ENCODE results near the gene ZDHHC14. TPM values are rescaled to one million over a fixed set of nuclear protein-coding genes. Genes with fewer than 3 reads are reported as not detected.
"Not testable (repeated sequence)": the region's sequence is repeated elsewhere in the genome, so short reads cannot be mapped to it uniquely, and the experiment has no call there.

ZDHHC14 gene
- total and polyA plus RNA-seq, 12 donors = 7.7 to 31.2 (median 15.2) TPM

- no peak for DNase-seq
- intact Hi-C loops (cut with DNase I) = loop anchor here in 1 of 10 donors (5.0 kb wide), 1 partner anchor 49 kb away; no protein-coding TSS in a partner anchor
- Histone ChIP-seq H3K4me1 (peaks cover 0 to 37% (median 23%) of the 10 kb centered on the region in 9 donors), H3K4me3 (no peak overlapping the region), H3K27me3 (no peaks in the 10 kb centered on the region), H3K36me3 (no peaks in the 10 kb centered on the region), H3K27ac (peak overlapping the region in 9 of 10 donors; percentile 13 to 72 (median 55)), H3K9me3 (no peaks in the 10 kb centered on the region)
- ATAC-seq = no peak
- WGBS, 2 donors = 84 to 91% methylated on average over 12 of the region's 12 CpGs
- TF ChIP-seq, protein P1, sequence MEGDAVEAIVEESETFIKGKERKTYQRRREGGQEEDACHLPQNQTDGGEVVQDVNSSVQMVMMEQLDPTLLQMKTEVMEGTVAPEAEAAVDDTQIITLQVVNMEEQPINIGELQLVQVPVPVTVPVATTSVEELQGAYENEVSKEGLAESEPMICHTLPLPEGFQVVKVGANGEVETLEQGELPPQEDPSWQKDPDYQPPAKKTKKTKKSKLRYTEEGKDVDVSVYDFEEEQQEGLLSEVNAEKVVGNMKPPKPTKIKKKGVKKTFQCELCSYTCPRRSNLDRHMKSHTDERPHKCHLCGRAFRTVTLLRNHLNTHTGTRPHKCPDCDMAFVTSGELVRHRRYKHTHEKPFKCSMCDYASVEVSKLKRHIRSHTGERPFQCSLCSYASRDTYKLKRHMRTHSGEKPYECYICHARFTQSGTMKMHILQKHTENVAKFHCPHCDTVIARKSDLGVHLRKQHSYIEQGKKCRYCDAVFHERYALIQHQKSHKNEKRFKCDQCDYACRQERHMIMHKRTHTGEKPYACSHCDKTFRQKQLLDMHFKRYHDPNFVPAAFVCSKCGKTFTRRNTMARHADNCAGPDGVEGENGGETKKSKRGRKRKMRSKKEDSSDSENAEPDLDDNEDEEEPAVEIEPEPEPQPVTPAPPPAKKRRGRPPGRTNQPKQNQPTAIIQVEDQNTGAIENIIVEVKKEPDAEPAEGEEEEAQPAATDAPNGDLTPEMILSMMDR (IDR thresholded peaks at IDR 0.05) = no peak
Measured at GRCh38 chr6:157716251-157716995, 335.4 kb downstream of the ZDHHC14 start.

DNA sequence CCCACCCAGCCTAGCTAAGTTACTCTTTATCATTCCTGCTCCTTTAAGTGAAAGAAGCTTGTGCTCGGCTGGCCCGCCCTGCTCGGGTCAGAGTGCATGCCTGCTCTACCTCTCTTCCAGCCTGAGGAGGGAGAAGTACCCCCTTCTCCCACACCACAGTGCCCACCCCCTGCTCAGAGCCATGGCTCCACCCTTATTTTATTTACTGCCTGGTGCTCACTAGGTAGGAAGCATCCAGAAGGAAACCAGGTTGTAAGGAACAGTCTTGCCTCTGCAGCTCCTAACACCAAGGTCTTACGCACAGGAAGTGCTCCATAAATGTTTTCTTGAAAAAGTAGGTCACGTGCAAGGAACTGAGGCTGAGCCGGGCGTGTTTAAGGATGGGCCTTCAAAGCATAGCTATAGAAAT lies 336.4 kb downstream of the ZDHHC14 start:
- no peak for ATAC-seq
- intact Hi-C loops (cut with DNase I) = loop anchor here in 1 of 10 donors (5.0 kb wide), 1 partner anchor 50 kb away; no protein-coding TSS in a partner anchor
- Histone ChIP-seq H3K4me3 (no peak overlapping the region), H3K4me1 (peaks cover 0 to 37% (median 23%) of the 10 kb centered on the region in 9 donors), H3K36me3 (no peaks in the 10 kb centered on the region), H3K27ac (no peak overlapping the region), H3K27me3 (no peaks in the 10 kb centered on the region), H3K9me3 (no peaks in the 10 kb centered on the region)
- no peak for DNase-seq
- WGBS, 2 donors = 86 to 88% methylated on average over 7 of the region's 7 CpGs
- TF ChIP-seq, protein P1 (IDR thresholded peaks at IDR 0.05) = no peak

DNA sequence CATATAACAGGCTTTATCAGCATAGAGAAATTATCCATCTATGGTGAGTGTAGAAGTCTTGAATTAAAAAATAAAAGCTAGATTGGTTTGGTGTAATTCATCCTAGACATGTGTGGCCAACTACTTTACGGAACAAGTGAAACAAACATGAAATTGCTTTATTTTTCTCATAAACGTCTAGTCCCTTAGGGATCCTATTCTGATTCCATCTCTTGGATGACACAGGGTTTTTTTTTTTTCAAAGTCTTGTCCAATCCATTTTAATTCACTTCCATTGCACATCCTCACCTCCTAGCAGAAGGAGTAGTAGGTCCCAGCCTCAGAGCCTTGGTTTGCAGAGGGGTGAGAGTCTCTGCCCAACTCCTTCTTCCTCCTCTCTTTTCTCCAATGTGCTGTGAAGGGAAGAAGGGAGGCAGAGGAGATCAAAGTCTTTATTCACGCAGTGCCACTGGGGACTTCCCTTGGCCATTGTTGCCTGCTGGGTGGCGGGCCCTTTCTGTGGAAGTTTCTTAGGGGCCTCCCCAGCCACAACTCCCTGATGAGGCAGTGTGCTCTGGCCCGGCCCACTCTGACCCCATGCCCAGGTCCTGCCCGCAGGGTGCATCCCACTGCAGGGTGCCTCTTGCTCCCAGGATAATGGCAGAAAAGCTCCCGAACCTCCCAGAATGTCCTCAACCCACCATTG lies 337.7 kb downstream of the ZDHHC14 start:
- DNase-seq = no peak
- peaks cover 0 to 4% (median 0%) of the 10 kb centered on the region in 11 donors for H3K9me3 ChIP-seq
- no peaks in the 10 kb centered on the region for H3K36me3 ChIP-seq
- no peak overlapping the region for H3K4me3 ChIP-seq
- no peak overlapping the region for H3K27ac ChIP-seq
- H3K27me3 ChIP-seq = no peaks in the 10 kb centered on the region
- H3K4me1 ChIP-seq = peaks cover 0 to 33% (median 23%) of the 10 kb centered on the region in 9 donors
- 76 to 81% methylated on average over 7 of the region's 7 CpGs for whole genome bisulfite sequencing, 2 donors
- ATAC-seq = no peak
- intact Hi-C loops (cut with DNase I) = loop anchor here in 1 of 10 donors (5.0 kb wide), 1 partner anchor 51 kb away; no protein-coding TSS in a partner anchor
- TF ChIP-seq, protein P1 (IDR thresholded peaks at IDR 0.05) = no peak

DNA sequence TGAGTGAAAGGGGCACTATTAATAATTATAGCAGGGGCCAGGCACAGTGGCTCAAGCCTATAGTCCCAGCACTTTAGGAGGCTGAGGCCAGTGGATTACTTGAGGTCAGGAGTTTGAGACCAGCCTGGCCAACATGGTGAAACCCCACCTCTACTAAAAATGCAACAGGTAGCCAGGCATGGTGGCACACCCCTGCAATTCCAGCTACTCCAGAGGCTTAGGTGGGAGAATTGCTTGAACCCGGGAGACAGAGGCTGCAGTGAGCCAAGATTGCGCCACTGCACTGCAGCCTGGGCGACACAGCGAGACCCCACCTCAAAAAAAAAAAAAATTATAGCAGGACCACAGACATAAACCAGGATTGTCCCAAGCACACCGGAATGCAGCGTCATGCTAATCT lies 340.0 kb downstream of the ZDHHC14 start:
- H3K4me3 ChIP-seq; ATAC-seq; H3K36me3 ChIP-seq; DNase-seq; H3K27me3 ChIP-seq; H3K27ac ChIP-seq; intact Hi-C loops (cut with DNase I): not testable (repeated sequence)
- peaks cover 0 to 22% (median 13%) of the 10 kb centered on the region in 9 donors for H3K4me1 ChIP-seq
- peaks cover 0 to 27% (median 15%) of the 10 kb centered on the region in 11 donors for H3K9me3 ChIP-seq
- 97% methylated on average over 6 of the region's 6 CpGs for WGBS, 2 donors

Data from heart right ventricle (tissue), 16 donors.